HepG2 (cell line): ENCODE results near the gene RIPOR1. TPM values are rescaled to one million over a fixed set of nuclear protein-coding genes. Genes with fewer than 3 reads are reported as not detected.

Experiments used
- CCAR2 ChIP-seq: fragments of 200-400 bp; formaldehyde crosslinking; optimal IDR thresholded peaks from 2 replicates; pipeline ENCODE3; 2018; ENCODE audit warnings: low read depth, mild to moderate bottlenecking, low read length, moderate library complexity
- CCDC6 ChIP-seq: sonication (generic); formaldehyde crosslinking; IDR thresholded peaks from 2 replicates; pipeline ENCODE4 v1.8.1; 2022; ENCODE audit warnings: mild to moderate bottlenecking, missing genetic modification reagents, moderate library complexity
- ELF1 ChIP-seq: sonication (generic); formaldehyde crosslinking; IDR thresholded peaks from 2 replicates; pipeline ENCODE4 v1.4.0; 2020; ENCODE audit warnings: missing genetic modification reagents
- KLF9 ChIP-seq: IDR thresholded peaks from 2 replicates; pipeline ENCODE4 v1.6.1; 2016; ENCODE audit warnings: low read depth
- MBNL3 ChIP-seq: fragments of 250-450 bp; sonication (Bioruptor Pico); conservative IDR thresholded peaks from 2 replicates; pipeline ENCODE4 v1.8.0; 2022; ENCODE audit warnings: mild to moderate bottlenecking, inconsistent platforms
- MED13 ChIP-seq: sonication (generic); formaldehyde crosslinking; IDR thresholded peaks from 2 replicates; pipeline ENCODE4 v1.5.0; 2020; ENCODE audit warnings: missing genetic modification reagents
- NR2F2 ChIP-seq: IDR thresholded peaks from 2 replicates; pipeline ENCODE4 v1.6.1; 2012; ENCODE audit warnings: low read depth, inconsistent platforms, borderline replicate concordance
- RXRA ChIP-seq: sonication (generic); formaldehyde crosslinking; IDR thresholded peaks from 2 replicates; pipeline ENCODE4 v1.5.1; 2020; ENCODE audit warnings: missing genetic modification reagents
- SRSF1 ChIP-seq: fragments of 200-400 bp; formaldehyde crosslinking; optimal IDR thresholded peaks from 2 replicates; pipeline ENCODE3; 2017; ENCODE audit warnings: mild to moderate bottlenecking, low read depth, low read length, moderate library complexity
- ZBTB1 ChIP-seq: sonication (generic); formaldehyde crosslinking; IDR thresholded peaks from 2 replicates; pipeline ENCODE4 v1.4.0; 2020; ENCODE audit warnings: missing genetic modification reagents, borderline replicate concordance
- ZBTB2 ChIP-seq: sonication (generic); formaldehyde crosslinking; IDR thresholded peaks from 2 replicates; pipeline ENCODE4 v1.8.0; 2022; ENCODE audit warnings: low read depth, missing genetic modification reagents
- ZNF142 ChIP-seq: sonication (generic); formaldehyde crosslinking; IDR thresholded peaks from 2 replicates; pipeline ENCODE4 v1.4.0; 2020; ENCODE audit warnings: missing genetic modification reagents
- ZNF253 ChIP-seq: sonication (generic); formaldehyde crosslinking; IDR thresholded peaks from 2 replicates; pipeline ENCODE4 v1.8.0; 2022; ENCODE audit warnings: mild to moderate bottlenecking, missing genetic modification reagents, borderline replicate concordance
- ZNF724P ChIP-seq: sonication (generic); formaldehyde crosslinking; IDR thresholded peaks from 2 replicates; pipeline ENCODE4 v1.8.0; 2022; ENCODE audit warnings: missing genetic modification reagents, borderline replicate concordance
- ZNF879 ChIP-seq: sonication (generic); formaldehyde crosslinking; IDR thresholded peaks from 2 replicates; pipeline ENCODE4 v1.8.1; 2023; ENCODE audit warnings: missing genetic modification reagents
- polyA plus RNA-seq, 8 experiments: library from polyadenylated mRNA; depleted of rRNA in 3 of 8; stranded (reverse) in 7 of 8; unstranded in 1 of 8; fragments of >200 nt; fragmentation: Illumina TruSeq in 4 of 8; extraction: Trizol in 4 of 8; gene quantifications; 2 replicates each; pipeline versions ENCODE4 v1.2.1 to v1.2.3, GENCODE V29; 2011 to 2016; ENCODE audit warnings: low read depth in 4 of 8, missing spikeins in 1 of 8, mixed read lengths in 1 of 8; ENCODE audit not compliant: insufficient read depth in 1 of 8
- total RNA-seq, 5 experiments: library from RNA; depleted of rRNA; stranded (reverse); fragments of >200 nt; fragmentation: Illumina TruSeq; extraction: Trizol; gene quantifications; 2 replicates each; pipeline ENCODE4 v1.2.3, GENCODE V29; 2016; ENCODE audit warnings: low read depth in 1 of 5
- TF ChIP-seq, protein P1 (sequence below): sonication (generic); formaldehyde crosslinking; IDR thresholded peaks from 2 replicates; pipeline ENCODE4 v1.8.1; 2023; ENCODE audit warnings: mild to moderate bottlenecking, moderate library complexity, missing genetic modification reagents
- TF ChIP-seq, protein P2 (sequence below): sonication (generic); formaldehyde crosslinking; IDR thresholded peaks from 2 replicates; pipeline ENCODE4 v1.5.1; 2020; ENCODE audit warnings: missing genetic modification reagents, mild to moderate bottlenecking, borderline replicate concordance
- TF ChIP-seq, protein P3 (sequence below): sonication (generic); formaldehyde crosslinking; IDR thresholded peaks from 2 replicates; pipeline ENCODE4 v1.4.0; 2020; ENCODE audit warnings: mild to moderate bottlenecking, missing genetic modification reagents

Gene RIPOR1
- total and polyA plus RNA-seq, 2 of the 13 experiments (the other 11 are each of a cell fraction or from before 2014, with no cell fraction given), result 4.6 to 8.1 TPM

DNA sequence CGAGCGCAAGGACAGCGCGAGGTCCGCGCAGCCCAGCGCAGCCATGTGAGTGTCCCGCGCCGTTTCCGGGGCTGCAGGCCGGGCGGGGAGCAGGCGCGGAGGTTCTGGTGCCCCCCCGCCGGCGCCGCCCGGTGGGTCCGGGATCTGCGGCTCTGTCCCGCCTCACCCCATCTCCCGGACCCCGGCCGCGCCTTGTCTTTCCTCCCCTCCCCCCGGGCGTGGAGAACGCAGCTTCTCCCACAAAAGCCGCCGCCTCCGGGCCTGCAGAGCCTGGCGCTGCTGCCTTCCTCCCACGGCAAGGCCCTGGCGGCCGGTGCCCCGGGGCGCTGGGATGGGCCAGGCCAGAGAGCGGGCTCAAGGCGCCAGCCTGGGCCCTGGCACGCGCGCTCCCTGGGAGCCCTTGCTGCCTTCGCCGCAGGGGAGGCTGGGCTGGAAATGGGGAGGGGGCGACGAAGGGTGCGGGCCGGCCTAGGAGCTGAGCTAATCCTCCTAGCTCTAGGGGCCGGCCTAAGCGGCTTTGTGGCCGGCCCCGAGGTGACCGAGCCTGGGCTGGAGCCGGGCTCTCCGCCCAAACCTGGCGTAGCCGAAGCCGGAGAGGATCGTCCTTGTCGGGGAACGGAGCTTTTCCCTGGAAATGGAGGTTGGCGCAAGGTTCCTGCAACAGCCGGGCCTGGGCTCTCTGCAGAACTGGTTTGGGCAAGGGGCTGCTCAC, 397 bp downstream of the RIPOR1 start (continued):
- TF ChIP-seq, protein P1, sequence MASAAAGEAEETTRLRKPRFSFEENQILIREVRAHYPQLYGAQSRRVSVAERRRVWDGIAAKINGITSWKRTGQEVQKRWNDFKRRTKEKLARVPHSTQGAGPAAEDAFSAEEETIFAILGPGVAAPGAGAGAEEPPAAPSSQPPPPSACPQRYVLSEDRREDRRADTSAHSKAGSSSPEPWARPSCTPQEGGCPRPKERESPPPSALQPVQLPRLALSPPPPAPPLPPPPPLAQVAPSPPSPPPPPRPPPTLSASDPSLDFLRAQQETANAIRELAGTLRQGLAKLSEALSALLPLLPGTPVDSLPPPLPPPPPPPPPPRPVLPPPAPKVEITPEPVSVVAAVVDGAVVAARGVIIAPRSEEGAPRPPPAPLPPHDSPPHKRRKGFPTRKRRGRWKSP, result peak; percentile 96
- TF ChIP-seq, protein P2, sequence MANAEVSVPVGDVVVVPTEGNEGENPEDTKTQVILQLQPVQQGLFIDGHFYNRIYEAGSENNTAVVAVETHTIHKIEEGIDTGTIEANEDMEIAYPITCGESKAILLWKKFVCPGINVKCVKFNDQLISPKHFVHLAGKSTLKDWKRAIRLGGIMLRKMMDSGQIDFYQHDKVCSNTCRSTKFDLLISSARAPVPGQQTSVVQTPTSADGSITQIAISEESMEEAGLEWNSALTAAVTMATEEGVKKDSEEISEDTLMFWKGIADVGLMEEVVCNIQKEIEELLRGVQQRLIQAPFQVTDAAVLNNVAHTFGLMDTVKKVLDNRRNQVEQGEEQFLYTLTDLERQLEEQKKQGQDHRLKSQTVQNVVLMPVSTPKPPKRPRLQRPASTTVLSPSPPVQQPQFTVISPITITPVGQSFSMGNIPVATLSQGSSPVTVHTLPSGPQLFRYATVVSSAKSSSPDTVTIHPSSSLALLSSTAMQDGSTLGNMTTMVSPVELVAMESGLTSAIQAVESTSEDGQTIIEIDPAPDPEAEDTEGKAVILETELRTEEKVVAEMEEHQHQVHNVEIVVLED (CRISPR knock-in tag), result no peak
- TF ChIP-seq ZBTB1 (0 out of 2 replicates have a peak, but pooled peaks have one; percentile 48), ZNF253 (CRISPR knock-in tag) (0 out of 2 replicates have a peak, but pooled peaks have one; percentile 16), ZNF879 (CRISPR knock-in tag) (no peak), NR2F2 (no peak; the same call in 1 of the 2 replicates), ZNF724P (no peak), KLF9 (CRISPR knock-in tag) (0 out of 2 replicates have a peak, but pooled peaks have one; percentile 2), ZNF142 (0 out of 2 replicates have a peak, but pooled peaks have one; percentile 10), MED13 (no peak; the same call in 1 of the 2 replicates), CCDC6 (0 out of 2 replicates have a peak, but pooled peaks have one; percentile 48), CCAR2 (no peak), SRSF1 (peak; percentile 24), ELF1 (CRISPR knock-in tag) (no peak), ZBTB2 (CRISPR knock-in tag) (peak; percentile 68; the same call in 1 of the 2 replicates), MBNL3 (CRISPR knock-in tag) (no peak), RXRA (CRISPR knock-in tag) (peak; percentile 6; the same call in 1 of the 2 replicates)
- TF ChIP-seq, protein P3, sequence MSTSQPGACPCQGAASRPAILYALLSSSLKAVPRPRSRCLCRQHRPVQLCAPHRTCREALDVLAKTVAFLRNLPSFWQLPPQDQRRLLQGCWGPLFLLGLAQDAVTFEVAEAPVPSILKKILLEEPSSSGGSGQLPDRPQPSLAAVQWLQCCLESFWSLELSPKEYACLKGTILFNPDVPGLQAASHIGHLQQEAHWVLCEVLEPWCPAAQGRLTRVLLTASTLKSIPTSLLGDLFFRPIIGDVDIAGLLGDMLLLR, result no peak
